H9 (cell line): ENCODE measurements around the gene DSTN. TPM values are rescaled to one million over a fixed set of nuclear protein-coding genes. Genes with fewer than 3 reads are reported as not detected.
A peak's percentile ranks its signal among the peaks of the same experiment; 100 is the strongest.

Experiments used
- DNase-seq: peaks from one replicate; pipeline ENCODE4 v3.0.0-alpha.2; 2017
- H2AFZ ChIP-seq: one replicate; pipeline ENCODE4 v1.6.1; 2013; ENCODE audit warnings: mild to moderate bottlenecking, low read length, control low read depth, moderate library complexity
- H2AK5ac ChIP-seq: 2 replicates; pipeline ENCODE4 v1.6.1; 2013; ENCODE audit warnings: low read length, control low read depth, mixed read lengths; ENCODE audit not compliant: insufficient read length
- H2BK120ac ChIP-seq: one replicate; pipeline ENCODE4 v1.6.1; 2013; ENCODE audit warnings: low read depth, mild to moderate bottlenecking, low read length, control low read depth, inconsistent platforms; ENCODE audit not compliant: poor library complexity, severe bottlenecking
- H2BK12ac ChIP-seq: 2 replicates; pipeline ENCODE4 v1.6.1; 2013; ENCODE audit warnings: low read length, control low read depth, mixed read lengths, low read depth; ENCODE audit not compliant: insufficient read length
- H2BK15ac ChIP-seq: 2 replicates; pipeline ENCODE4 v1.6.1; 2013; ENCODE audit warnings: low read depth, low read length, control low read depth
- H2BK20ac ChIP-seq: one replicate; pipeline ENCODE4 v1.6.1; 2013; ENCODE audit warnings: low read depth, mild to moderate bottlenecking, low read length, control low read depth, inconsistent platforms; ENCODE audit not compliant: poor library complexity, severe bottlenecking
- H2BK5ac ChIP-seq: 2 replicates; pipeline ENCODE4 v1.6.1; 2013; ENCODE audit warnings: low read length, control low read depth, mixed read lengths; ENCODE audit not compliant: insufficient read length
- H3K14ac ChIP-seq: 2 replicates; pipeline ENCODE4 v1.6.1; 2013; ENCODE audit warnings: low read length, control low read depth; ENCODE audit not compliant: insufficient read depth
- H3K18ac ChIP-seq: 2 replicates; pipeline ENCODE4 v1.6.1; 2013; ENCODE audit warnings: low read depth, mild to moderate bottlenecking, mixed read lengths, low read length, control low read depth; ENCODE audit not compliant: insufficient read length
- H3K23ac ChIP-seq: 2 replicates; pipeline ENCODE4 v1.6.1; 2013; ENCODE audit warnings: low read length, control low read depth, mixed read lengths, low read depth; ENCODE audit not compliant: insufficient read length
- H3K23me2 ChIP-seq: 2 replicates; pipeline ENCODE4 v1.6.1; 2013; ENCODE audit warnings: low read depth, mild to moderate bottlenecking, mixed read lengths, low read length, control low read depth; ENCODE audit not compliant: insufficient read length, poor library complexity, severe bottlenecking
- H3K27ac ChIP-seq: 2 replicates; pipeline ENCODE4 v1.5.1; 2013; ENCODE audit warnings: low read length, control low read depth, mixed read lengths, low read depth; ENCODE audit not compliant: insufficient read length
- H3K27me3 ChIP-seq: 2 replicates; pipeline ENCODE4 v1.6.1; 2013; ENCODE audit warnings: low read length, control low read depth, inconsistent platforms; ENCODE audit not compliant: insufficient read depth
- H3K4ac ChIP-seq: 2 replicates; pipeline ENCODE4 v1.6.1; 2013; ENCODE audit warnings: low read depth, mild to moderate bottlenecking, control low read depth, inconsistent platforms, low read length, moderate library complexity
- H3K4me1 ChIP-seq: 2 replicates; pipeline ENCODE4 v1.6.1; 2013; ENCODE audit warnings: low read length, control low read depth, inconsistent platforms; ENCODE audit not compliant: insufficient read depth
- H3K4me2 ChIP-seq: 2 replicates; pipeline ENCODE4 v1.6.1; 2013; ENCODE audit warnings: low read length, control low read depth, mixed read lengths; ENCODE audit not compliant: insufficient read length, insufficient read depth
- H3K56ac ChIP-seq: 2 replicates; pipeline ENCODE4 v1.6.1; 2013; ENCODE audit warnings: low read depth, mild to moderate bottlenecking, mixed read lengths, low read length, control low read depth; ENCODE audit not compliant: insufficient read length
- H3K79me1 ChIP-seq: 2 replicates; pipeline ENCODE4 v1.6.1; 2013; ENCODE audit warnings: low read depth, mild to moderate bottlenecking, moderate library complexity, low read length, control low read depth, inconsistent platforms; ENCODE audit not compliant: insufficient read depth, poor library complexity, severe bottlenecking
- H3K79me2 ChIP-seq: 2 replicates; pipeline ENCODE4 v1.6.1; 2013; ENCODE audit warnings: low read length, control low read depth, inconsistent platforms; ENCODE audit not compliant: insufficient read depth
- H3K9ac ChIP-seq: 2 replicates; pipeline ENCODE4 v1.6.1; 2013; ENCODE audit warnings: low read length, control low read depth, mixed read lengths; ENCODE audit not compliant: insufficient read length; ENCODE audit errors: extremely low read depth
- H3K9me3 ChIP-seq: one replicate; pipeline ENCODE4 v1.6.1; 2013; ENCODE audit warnings: low read depth, low read length, inconsistent platforms; ENCODE audit not compliant: control insufficient read depth
- H3T11ph ChIP-seq: one replicate; pipeline ENCODE4 v1.6.1; 2013; ENCODE audit warnings: mild to moderate bottlenecking, low read length, control low read depth, inconsistent platforms
- H4K20me1 ChIP-seq: one replicate; pipeline ENCODE4 v1.6.1; 2013; ENCODE audit not compliant: control insufficient read depth, insufficient read length, insufficient read depth
- H4K5ac ChIP-seq: 2 replicates; pipeline ENCODE4 v1.6.1; 2013; ENCODE audit warnings: low read depth, mild to moderate bottlenecking, mixed read lengths, low read length, control low read depth; ENCODE audit not compliant: insufficient read length
- H4K8ac ChIP-seq: replicated peaks from 2 replicates; pipeline ENCODE4 v1.6.1; 2013; ENCODE audit warnings: low read length, control low read depth, mixed read lengths, low read depth; ENCODE audit not compliant: insufficient read length
- H4K91ac ChIP-seq: 2 replicates; pipeline ENCODE4 v1.6.1; 2013; ENCODE audit warnings: low read depth, mild to moderate bottlenecking, moderate library complexity, mixed read lengths, low read length, control low read depth; ENCODE audit not compliant: insufficient read length
- H3K27ac Mint-ChIP-seq, 3 experiments: 2 replicates in 2 of 3; 3 replicates in 1 of 3; pipeline ENCODE4 v1.8.0; 2020 to 2021; ENCODE audit warnings: mixed read lengths in 3 of 3, mild to moderate bottlenecking in 1 of 3, moderate library complexity in 1 of 3
- H3K27me3 Mint-ChIP-seq: 2 replicates; pipeline ENCODE4 v1.8.0; 2021; ENCODE audit warnings: low read depth, mild to moderate bottlenecking, moderate library complexity, mixed read lengths
- H3K36me3 Mint-ChIP-seq, 3 experiments: 2 replicates in 2 of 3; 3 replicates in 1 of 3; pipeline ENCODE4 v1.8.0; 2020 to 2021; ENCODE audit warnings: low read depth in 3 of 3, mixed read lengths in 3 of 3; ENCODE audit not compliant: insufficient read depth in 1 of 3
- H3K4me1 Mint-ChIP-seq, 2 experiments: 2 replicates each; pipeline ENCODE4 v1.8.0; 2020; ENCODE audit warnings: mixed read lengths in 2 of 2
- H3K4me3 Mint-ChIP-seq, 2 experiments: 2 replicates in 1 of 2; 3 replicates in 1 of 2; pipeline ENCODE4 v1.8.0; 2020 to 2021; ENCODE audit warnings: mild to moderate bottlenecking in 2 of 2, mixed read lengths in 2 of 2, moderate library complexity in 1 of 2
- H3K9me3 Mint-ChIP-seq, 2 experiments: 2 replicates in 1 of 2; 3 replicates in 1 of 2; pipeline ENCODE4 v1.8.0; 2020; ENCODE audit warnings: mild to moderate bottlenecking in 2 of 2, mixed read lengths in 2 of 2, moderate library complexity in 1 of 2
- CTCF ChIP-seq: fragments of 200-600 bp; sonication (generic); conservative IDR thresholded peaks from 3 replicates; pipeline ENCODE4 v1.8.0; 2021; ENCODE audit warnings: antibody characterized with exemption, mild to moderate bottlenecking
- WGBS: extraction: QIAGEN DNeasy Blood & Tissue Kit; methylation state at CpG from one replicate; pipeline ENCODE4 v1.1.7; 2013; ENCODE audit warnings: missing lambda C conversion rate, low lambda C conversion rate, mixed read lengths; ENCODE audit not compliant: insufficient read length; ENCODE audit errors: extremely low coverage; 5-methylcytosine and 5-hydroxymethylcytosine counted together
- total RNA-seq: library from RNA; stranded (reverse); gene quantifications from 2 replicates; pipeline ENCODE4 v1.2.1, GENCODE V29; 2021

The DSTN gene
- total RNA-seq, 1 experiment from 2014 or later: 145 TPM

GRCh38 chr20:17641993-17642392, 72.1 kb downstream of the DSTN start:
- DNase-seq: no peak
- H3K27me3 Mint-ChIP-seq: no peaks in the 10 kb centered on the region
- H3K18ac ChIP-seq: no peak overlapping the region
- H3K9ac ChIP-seq: no peak overlapping the region
- H2BK20ac ChIP-seq: no peak overlapping the region
- H3K27me3 ChIP-seq: no peaks in the 10 kb centered on the region
- no peak overlapping the region for H4K5ac ChIP-seq
- no peak overlapping the region for H3K23ac ChIP-seq
- H3K79me2 ChIP-seq: peaks cover 9% of the 10 kb centered on the region; the same call in 1 of the 2 replicates
- peaks cover 11 to 24% of the 10 kb centered on the region in 2 experiments for H3K4me1 Mint-ChIP-seq
- no peak overlapping the region for H2BK15ac ChIP-seq
- H3K9me3 Mint-ChIP-seq: no peaks in the 10 kb centered on the region
- H3K56ac ChIP-seq: no peak overlapping the region
- H3K4me3 Mint-ChIP-seq: no peak overlapping the region
- no peak overlapping the region for H3T11ph ChIP-seq
- H4K91ac ChIP-seq: no peak overlapping the region
- H2AK5ac ChIP-seq: no peak overlapping the region
- H3K4ac ChIP-seq: no peak overlapping the region
- H2BK120ac ChIP-seq: no peak overlapping the region
- no peak overlapping the region for H4K8ac ChIP-seq
- no peaks in the 10 kb centered on the region for H3K23me2 ChIP-seq
- H3K79me1 ChIP-seq: peaks cover 7% of the 10 kb centered on the region
- no peak overlapping the region for H2BK12ac ChIP-seq
- H3K4me2 ChIP-seq: no peak overlapping the region
- WGBS: no CpG with 5 or more reads among the region's 11 CpGs
- no peak overlapping the region for H3K14ac ChIP-seq
- peak overlapping the region in 1 of 3 experiments; percentile 76; a peak in 1 of 7 replicates for H3K27ac Mint-ChIP-seq
- no peak for TF ChIP-seq CTCF
- no peaks in the 10 kb centered on the region for H3K9me3 ChIP-seq
- H3K27ac ChIP-seq: no peak overlapping the region
- H3K4me1 ChIP-seq: no peaks in the 10 kb centered on the region
- H4K20me1 ChIP-seq: no peaks in the 10 kb centered on the region
- H2AFZ ChIP-seq: no peak overlapping the region
- H3K36me3 Mint-ChIP-seq: peaks cover 16 to 20% (median 17%) of the 10 kb centered on the region in 3 experiments; a peak in 6 of 7 replicates
- H2BK5ac ChIP-seq: no peak overlapping the region
